ENCODE data around the gene ARHGAP28.
"Not testable (repeated sequence)": the region's sequence is repeated elsewhere in the genome, so short reads cannot be mapped to it uniquely, and the experiment has no call there.

ARHGAP28 gene

GRCh38 chr18:6920099-6920955 lies 190.8 kb downstream of the ARHGAP28 start:
- H3K27me3 ChIP-seq, result no peaks in the 10 kb centered on the region
- H3K4me1 ChIP-seq, result no peaks in the 10 kb centered on the region
- no peak for TF ChIP-seq Cebpa-rat (IDR thresholded peaks at IDR 0.05)
- H3K27ac ChIP-seq, result no peak overlapping the region
- H4K20me1 ChIP-seq, result no peaks in the 10 kb centered on the region
- no peak overlapping the region for H3K4me2 ChIP-seq
- no peak overlapping the region for H3K4me3 ChIP-seq
- no peak overlapping the region for H3K9ac ChIP-seq
- H3K36me3 ChIP-seq, result no peaks in the 10 kb centered on the region
- 0 out of 22 replicates have a peak, but pooled peaks cover 0 to 7% (median 0%) of the 10 kb centered on the region in 11 experiments for H3K9me3 ChIP-seq (replicated peaks in 1 of 11)

DNA sequence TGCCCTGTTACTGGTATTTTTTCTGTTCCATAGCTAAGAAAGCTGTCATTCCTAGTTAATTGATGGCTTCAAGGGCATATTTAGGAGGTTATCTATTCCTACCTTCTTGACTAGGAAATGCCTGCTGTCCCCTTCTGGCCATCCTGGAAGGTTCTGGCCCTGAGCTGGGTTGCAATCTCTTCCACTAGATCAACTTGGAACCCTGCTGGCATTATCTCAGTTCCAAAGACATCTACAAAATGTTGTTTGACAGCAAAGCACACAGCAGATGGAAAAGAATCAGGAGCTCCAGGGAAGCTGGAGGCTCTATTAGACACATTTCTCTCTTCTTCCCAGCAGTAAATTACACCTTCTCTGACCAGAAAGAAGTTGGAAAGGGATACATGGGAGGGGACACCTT lies 192.1 kb downstream of the ARHGAP28 start:
- Histone ChIP-seq H3K27ac (no peak overlapping the region), H3K4me2 (no peak overlapping the region), H4K20me1 (no peaks in the 10 kb centered on the region), H3K4me3 (no peak overlapping the region), H3K36me3 (no peaks in the 10 kb centered on the region), H3K9ac (no peak overlapping the region), H3K27me3 (no peaks in the 10 kb centered on the region), H3K4me1 (no peaks in the 10 kb centered on the region), H3K9me3 (replicated peaks in 1 of 11) (0 out of 22 replicates have a peak, but pooled peaks cover 0 to 7% (median 0%) of the 10 kb centered on the region in 11 experiments)
- no peak for TF ChIP-seq Cebpa-rat (IDR thresholded peaks at IDR 0.05)

GRCh38 chr18:6923220-6923619 lies 193.7 kb downstream of the ARHGAP28 start:
- Histone ChIP-seq H3K27ac (no peak overlapping the region), H3K9ac (no peak overlapping the region), H3K27me3 (no peaks in the 10 kb centered on the region), H3K36me3 (no peaks in the 10 kb centered on the region), H3K4me3 (no peak overlapping the region), H3K9me3 (replicated peaks in 1 of 11) (0 out of 22 replicates have a peak, but pooled peaks cover 0 to 7% (median 0%) of the 10 kb centered on the region in 11 experiments), H4K20me1 (no peaks in the 10 kb centered on the region), H3K4me2 (no peak overlapping the region), H3K4me1 (no peaks in the 10 kb centered on the region)
- TF ChIP-seq Cebpa-rat (IDR thresholded peaks at IDR 0.05), result no peak

GRCh38 chr18:6927153-6927552 lies 197.6 kb downstream of the ARHGAP28 start:
- Histone ChIP-seq H3K27ac (no peak overlapping the region), H3K36me3 (no peaks in the 10 kb centered on the region), H3K27me3 (no peaks in the 10 kb centered on the region), H3K9me3 (replicated peaks in 1 of 11) (0 out of 22 replicates have a peak, but pooled peaks cover 0 to 7% (median 0%) of the 10 kb centered on the region in 11 experiments), H3K4me1 (no peaks in the 10 kb centered on the region), H3K9ac (no peak overlapping the region), H3K4me2 (no peak overlapping the region), H3K4me3 (no peak overlapping the region), H4K20me1 (no peaks in the 10 kb centered on the region)
- TF ChIP-seq Cebpa-rat (IDR thresholded peaks at IDR 0.05), result no peak

GRCh38 chr18:6928359-6928758 lies 198.8 kb downstream of the ARHGAP28 start:
- Histone ChIP-seq H3K27ac (no peak overlapping the region), H3K9ac (no peak overlapping the region), H3K27me3 (no peaks in the 10 kb centered on the region), H3K4me3 (no peak overlapping the region), H3K4me2 (no peak overlapping the region), H4K20me1 (no peaks in the 10 kb centered on the region), H3K9me3 (replicated peaks in 1 of 11) (no peaks in the 10 kb centered on the region), H3K36me3 (no peaks in the 10 kb centered on the region), H3K4me1 (no peaks in the 10 kb centered on the region)
- no peak for TF ChIP-seq Cebpa-rat (IDR thresholded peaks at IDR 0.05)

DNA sequence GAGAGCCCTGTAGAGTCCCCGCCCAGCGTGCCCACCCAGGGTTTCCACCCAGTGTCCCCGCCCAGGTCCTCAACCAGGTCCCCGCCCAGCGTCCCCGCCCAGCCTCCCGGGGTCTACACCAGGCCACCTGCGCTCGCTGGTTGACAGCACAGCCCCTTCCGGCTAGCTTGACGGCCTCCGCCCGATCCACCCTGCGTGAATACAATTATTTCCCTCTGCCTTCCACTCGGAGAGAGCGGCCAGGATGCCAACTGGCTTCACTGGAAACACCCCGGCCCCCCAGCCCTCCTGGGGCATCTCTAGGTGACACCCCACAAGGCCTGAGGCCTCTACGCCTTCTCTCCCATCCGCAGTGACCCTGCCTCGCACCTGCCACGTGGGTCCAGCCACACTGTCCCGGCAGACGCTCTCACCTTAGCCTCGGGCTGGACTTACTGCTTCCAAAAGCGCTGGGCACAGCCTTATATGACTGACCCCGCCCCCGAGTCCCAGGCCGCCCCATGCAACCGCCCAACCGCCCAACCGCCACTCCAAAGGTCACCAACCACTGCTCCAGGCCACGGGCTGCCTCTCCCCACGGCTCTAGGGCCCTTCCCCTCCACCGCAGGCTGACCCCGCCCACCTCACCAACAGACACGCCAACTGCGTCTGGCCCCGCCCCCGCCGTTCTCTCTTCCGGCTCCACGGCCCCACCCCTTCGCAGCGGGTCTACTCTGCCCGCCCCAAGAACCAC lies 200.0 kb downstream of the ARHGAP28 start:
- Histone ChIP-seq H3K36me3 (no peaks in the 10 kb centered on the region), H4K20me1 (no peaks in the 10 kb centered on the region), H3K9me3 (replicated peaks in 1 of 11) (no peaks in the 10 kb centered on the region), H3K4me3 (no peak overlapping the region), H3K9ac (no peak overlapping the region), H3K4me1 (no peaks in the 10 kb centered on the region), H3K27me3 (no peaks in the 10 kb centered on the region), H3K4me2 (no peak overlapping the region), H3K27ac (no peak overlapping the region)
- no peak for TF ChIP-seq Cebpa-rat (IDR thresholded peaks at IDR 0.05)

DNA sequence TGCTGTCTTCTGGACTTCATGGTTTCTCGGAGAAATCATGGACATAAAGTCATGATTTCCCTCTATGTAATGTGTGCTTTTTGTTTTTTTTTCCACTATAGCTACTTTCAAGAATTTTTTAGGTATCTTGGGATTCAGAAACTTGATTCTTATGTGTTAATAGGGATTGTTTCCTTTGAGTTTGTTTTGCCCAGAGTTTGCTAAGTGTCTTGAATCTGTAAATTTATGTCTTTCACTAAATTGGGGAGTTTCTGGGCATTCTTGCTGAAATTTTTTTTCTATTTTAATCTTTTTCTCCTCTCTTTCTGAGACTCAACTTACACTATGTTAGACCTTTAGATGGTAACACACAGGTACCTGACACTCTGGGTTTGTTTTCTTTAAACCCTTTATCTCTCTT lies 205.3 kb downstream of the ARHGAP28 start:
- Histone ChIP-seq H3K36me3 (no peaks in the 10 kb centered on the region), H3K4me1 (no peaks in the 10 kb centered on the region), H3K4me2 (no peak overlapping the region), H3K9ac (no peak overlapping the region), H3K27ac (no peak overlapping the region), H3K27me3 (no peaks in the 10 kb centered on the region), H3K9me3 (replicated peaks in 1 of 11) (no peaks in the 10 kb centered on the region), H4K20me1 (no peaks in the 10 kb centered on the region), H3K4me3 (no peak overlapping the region)
- no peak for TF ChIP-seq Cebpa-rat (IDR thresholded peaks at IDR 0.05)

DNA sequence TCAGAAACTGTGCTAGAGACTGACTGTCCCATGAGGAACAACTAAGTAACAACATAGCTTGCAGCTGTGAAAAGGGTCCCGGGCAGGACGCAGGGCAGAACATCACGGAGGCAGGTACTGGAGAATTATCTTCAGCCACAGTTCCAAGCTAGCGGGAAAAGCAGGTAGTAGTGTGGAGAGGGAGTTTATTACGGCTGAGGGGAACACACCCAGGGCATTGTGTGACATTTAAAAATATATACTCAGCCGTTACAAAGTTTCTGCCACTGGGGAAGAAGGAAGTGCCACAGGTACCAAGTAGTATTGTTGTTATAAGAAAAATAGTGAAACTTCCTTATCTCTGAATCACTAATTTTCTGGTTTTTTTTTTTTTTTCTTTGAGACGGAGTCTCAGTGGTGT lies 208.5 kb downstream of the ARHGAP28 start:
- no peaks in the 10 kb centered on the region for H3K36me3 ChIP-seq
- no peak for TF ChIP-seq Cebpa-rat (IDR thresholded peaks at IDR 0.05)
- H3K4me3 ChIP-seq, result no peak overlapping the region
- H3K9ac ChIP-seq, result no peak overlapping the region
- H3K27ac ChIP-seq, result no peak overlapping the region
- H3K4me2 ChIP-seq, result no peak overlapping the region
- H4K20me1 ChIP-seq, result no peaks in the 10 kb centered on the region
- H3K27me3 ChIP-seq, result no peaks in the 10 kb centered on the region
- no peaks in the 10 kb centered on the region for H3K9me3 ChIP-seq (replicated peaks in 1 of 11)
- H3K4me1 ChIP-seq, result no peaks in the 10 kb centered on the region

- H3K36me3 ChIP-seq, result not testable (repeated sequence)
These were observed 208.9 kb downstream of the ARHGAP28 start for GRCh38 chr18:6938403-6938802.

More at GRCh38 chr18:6938403-6938802, 208.9 kb downstream of the ARHGAP28 start:
- not testable (repeated sequence) for H3K4me1 ChIP-seq; H3K27me3 ChIP-seq; H4K20me1 ChIP-seq; H3K9ac ChIP-seq; H3K27ac ChIP-seq; H3K9me3 ChIP-seq (replicated peaks in 1 of 11); H3K4me2 ChIP-seq; H3K4me3 ChIP-seq
